Immature natural killer cell (primary cell): ENCODE results near the gene OLA1. TPM values are rescaled to one million over a fixed set of nuclear protein-coding genes. Genes with fewer than 3 reads are reported as not detected.

ENCODE experiments used
- DNase-seq, 3 donors: peaks; one replicate each; pipeline ENCODE4 v3.0.0; 2022; ENCODE audit warnings: mixed read lengths in 1 of 3
- H3K27ac Mint-ChIP-seq, 6 donors: one replicate each; pipeline ENCODE4 v1.8.0; 2020; ENCODE audit warnings: mixed read lengths in 6 of 6, mild to moderate bottlenecking in 5 of 6, inconsistent platforms in 4 of 6, moderate library complexity in 3 of 6
- H3K27me3 Mint-ChIP-seq, 3 donors: one replicate each; pipeline ENCODE4 v1.8.0; 2020 to 2021; ENCODE audit warnings: low read depth in 3 of 3, mild to moderate bottlenecking in 3 of 3, mixed read lengths in 3 of 3, moderate library complexity in 3 of 3, inconsistent platforms in 1 of 3
- H3K36me3 Mint-ChIP-seq, 3 donors: one replicate each; pipeline ENCODE4 v1.8.0; 2020; ENCODE audit warnings: mixed read lengths in 3 of 3, inconsistent platforms in 2 of 3, mild to moderate bottlenecking in 2 of 3
- H3K4me1 Mint-ChIP-seq, 2 donors: one replicate each; pipeline ENCODE4 v1.8.0; 2020; ENCODE audit warnings: inconsistent platforms in 2 of 2, mild to moderate bottlenecking in 2 of 2, mixed read lengths in 2 of 2, moderate library complexity in 1 of 2
- H3K4me3 Mint-ChIP-seq, 5 donors: one replicate each; pipeline ENCODE4 v1.8.0; 2020; ENCODE audit warnings: mild to moderate bottlenecking in 5 of 5, mixed read lengths in 5 of 5, inconsistent platforms in 3 of 5, moderate library complexity in 3 of 5
- H3K9me3 Mint-ChIP-seq, 6 donors: one replicate each; pipeline ENCODE4 v1.8.0; 2020; ENCODE audit warnings: mild to moderate bottlenecking in 6 of 6, mixed read lengths in 6 of 6, inconsistent platforms in 4 of 6, moderate library complexity in 3 of 6
- polyA plus RNA-seq, 3 donors: library from polyadenylated mRNA; unstranded; fragments of 300-500 nt; fragmentation: Illumina TruSeq; gene quantifications; one replicate each; pipeline ENCODE4 v1.2.3, GENCODE V29; 2021

The OLA1 gene
- polyA plus RNA-seq, 3 donors from 2014 or later = 80.6 to 95.7 (median 84.3) TPM

DNA sequence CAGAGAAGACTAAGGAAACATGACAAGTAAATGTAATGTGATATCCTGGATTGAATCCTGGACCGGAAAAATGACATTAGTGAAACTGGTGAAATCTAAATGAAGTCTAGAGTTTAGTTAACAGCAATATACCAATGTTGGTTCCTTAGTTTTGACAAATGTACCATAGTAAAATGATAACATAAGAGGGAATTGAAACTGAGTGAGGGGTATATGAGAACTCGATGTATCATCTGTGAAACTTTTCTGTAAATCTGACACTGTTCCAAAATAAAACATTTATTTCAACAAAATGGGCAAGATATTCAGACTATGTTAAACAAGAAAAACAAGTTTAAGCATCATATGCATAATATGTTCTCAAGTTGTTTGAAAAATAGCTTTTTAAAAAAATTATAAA, 63.8 kb downstream of the OLA1 start:
- Mint-ChIP-seq H3K27me3 (no peaks in the 10 kb centered on the region), H3K9me3 (no peaks in the 10 kb centered on the region), H3K4me3 (no peak overlapping the region), H3K27ac (no peak overlapping the region), H3K4me1 (peaks cover 3 to 13% of the 10 kb centered on the region in 2 donors), H3K36me3 (peaks cover 8 to 24% (median 10%) of the 10 kb centered on the region in 3 donors)
- no peak for DNase-seq

DNA sequence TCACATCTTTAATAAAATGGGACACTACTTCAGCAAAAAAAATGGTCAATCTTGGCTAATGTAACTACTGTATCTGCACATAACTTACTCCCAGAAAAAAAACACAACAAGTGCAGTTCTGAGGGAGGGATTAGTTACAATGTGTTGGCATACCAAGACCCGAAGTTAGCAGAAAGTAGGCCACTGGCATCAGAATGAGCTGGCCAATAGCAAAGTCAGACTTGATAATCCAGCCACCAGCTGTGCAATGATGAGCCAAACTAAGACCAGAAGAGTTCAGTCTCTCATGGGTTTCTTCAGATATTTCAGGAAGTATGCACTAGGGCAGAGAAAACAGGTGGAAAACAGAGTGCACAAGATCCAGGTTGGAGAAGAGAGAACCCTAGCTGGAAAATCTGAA, 65.3 kb downstream of the OLA1 start:
- no peak for DNase-seq
- peaks cover 8 to 24% (median 10%) of the 10 kb centered on the region in 3 donors for H3K36me3 Mint-ChIP-seq
- H3K27ac Mint-ChIP-seq = no peak overlapping the region
- H3K4me1 Mint-ChIP-seq = peaks cover 2 to 6% of the 10 kb centered on the region in 2 donors
- no peaks in the 10 kb centered on the region for H3K27me3 Mint-ChIP-seq
- no peak overlapping the region for H3K4me3 Mint-ChIP-seq
- H3K9me3 Mint-ChIP-seq = no peaks in the 10 kb centered on the region

DNA sequence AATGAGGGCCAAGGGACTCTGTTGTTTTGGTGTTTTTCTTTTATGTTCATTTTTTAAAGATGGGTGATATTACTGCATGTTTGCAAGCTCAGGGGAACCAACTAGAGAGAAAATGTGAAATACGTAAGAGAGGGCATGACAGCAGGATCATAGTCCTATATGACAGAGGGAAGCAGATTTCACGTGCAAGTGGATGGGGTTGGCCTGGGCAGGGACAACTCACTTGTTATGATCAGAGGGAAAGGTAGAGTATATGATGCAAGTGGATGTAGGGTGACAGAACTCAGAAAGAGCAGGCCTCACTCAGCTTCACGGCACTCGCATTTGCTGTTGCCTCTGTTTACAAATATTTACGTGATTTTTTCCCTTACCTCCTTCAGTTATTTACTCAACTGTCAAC, 67.0 kb downstream of the OLA1 start:
- no peaks in the 10 kb centered on the region for H3K9me3 Mint-ChIP-seq
- H3K36me3 Mint-ChIP-seq = peaks cover 8 to 17% (median 10%) of the 10 kb centered on the region in 3 donors
- no peak for DNase-seq
- H3K27ac Mint-ChIP-seq = peak overlapping the region in 1 of 6 donors; percentile 14
- H3K27me3 Mint-ChIP-seq = no peaks in the 10 kb centered on the region
- no peak overlapping the region for H3K4me3 Mint-ChIP-seq
- H3K4me1 Mint-ChIP-seq = peaks cover 8 to 16% of the 10 kb centered on the region in 2 donors

DNA sequence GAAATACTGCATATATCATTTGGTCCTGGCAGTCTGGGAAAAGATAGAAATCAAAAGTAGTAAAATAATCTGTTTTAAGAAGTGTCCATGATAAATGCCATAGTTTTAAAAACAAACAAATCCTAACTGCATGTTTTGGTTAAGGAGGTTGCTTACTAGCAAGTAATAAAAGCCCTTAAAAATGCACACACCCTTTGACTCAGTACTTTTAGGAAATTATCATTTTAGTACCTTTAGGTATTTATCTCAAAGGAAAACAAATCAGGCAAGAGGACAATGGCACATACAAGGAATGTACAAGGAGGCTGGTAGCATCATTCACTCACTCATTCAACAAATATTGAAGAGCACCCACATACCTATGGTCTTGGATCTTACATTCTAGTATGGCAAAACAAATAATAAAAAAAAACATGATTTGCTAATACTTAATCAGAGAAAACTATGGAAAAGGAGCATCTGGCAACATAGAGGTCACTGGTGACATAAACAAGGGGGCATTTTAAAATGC, 67.6 kb downstream of the OLA1 start:
- Mint-ChIP-seq H3K4me1 (peaks cover 8 to 22% of the 10 kb centered on the region in 2 donors), H3K27ac (peak overlapping the region in 1 of 6 donors; percentile 14), H3K9me3 (peaks cover 0 to under 1% (median 0%) of the 10 kb centered on the region in 6 donors), H3K4me3 (no peak overlapping the region), H3K36me3 (peaks cover 10 to 19% (median 11%) of the 10 kb centered on the region in 3 donors), H3K27me3 (no peaks in the 10 kb centered on the region)
- no peak for DNase-seq

DNA sequence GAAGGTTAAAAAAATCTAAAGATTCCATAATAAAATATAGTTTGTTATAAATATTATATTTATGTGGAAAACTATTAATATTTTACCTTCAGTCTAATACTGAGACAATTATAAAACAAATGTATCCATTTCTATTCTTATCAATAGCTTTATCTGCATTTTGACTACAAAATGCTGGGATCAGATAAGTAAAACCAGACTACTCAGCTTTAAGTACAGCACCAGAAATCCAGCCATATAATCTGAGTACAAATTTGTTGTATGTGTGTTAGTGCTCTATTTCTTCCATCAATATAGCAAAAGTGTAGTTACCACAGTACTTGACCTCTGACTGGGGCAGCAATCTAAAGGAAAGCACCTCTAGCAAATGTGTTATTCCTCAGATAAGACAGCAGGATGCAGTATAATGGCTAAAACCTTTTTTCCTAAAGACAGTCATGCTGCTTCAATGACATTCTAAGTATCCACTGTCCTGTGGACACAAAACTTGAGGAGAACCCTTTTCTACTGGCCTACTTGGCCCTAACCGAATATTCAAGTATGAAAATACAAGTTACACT, 68.1 kb downstream of the OLA1 start:
- Mint-ChIP-seq H3K27me3 (no peaks in the 10 kb centered on the region), H3K36me3 (peaks cover 13 to 23% (median 17%) of the 10 kb centered on the region in 3 donors), H3K9me3 (peaks cover 0 to 6% (median under 1%) of the 10 kb centered on the region in 6 donors), H3K27ac (no peak overlapping the region), H3K4me3 (no peak overlapping the region), H3K4me1 (peaks cover 8 to 25% of the 10 kb centered on the region in 2 donors)
- DNase-seq = no peak

DNA sequence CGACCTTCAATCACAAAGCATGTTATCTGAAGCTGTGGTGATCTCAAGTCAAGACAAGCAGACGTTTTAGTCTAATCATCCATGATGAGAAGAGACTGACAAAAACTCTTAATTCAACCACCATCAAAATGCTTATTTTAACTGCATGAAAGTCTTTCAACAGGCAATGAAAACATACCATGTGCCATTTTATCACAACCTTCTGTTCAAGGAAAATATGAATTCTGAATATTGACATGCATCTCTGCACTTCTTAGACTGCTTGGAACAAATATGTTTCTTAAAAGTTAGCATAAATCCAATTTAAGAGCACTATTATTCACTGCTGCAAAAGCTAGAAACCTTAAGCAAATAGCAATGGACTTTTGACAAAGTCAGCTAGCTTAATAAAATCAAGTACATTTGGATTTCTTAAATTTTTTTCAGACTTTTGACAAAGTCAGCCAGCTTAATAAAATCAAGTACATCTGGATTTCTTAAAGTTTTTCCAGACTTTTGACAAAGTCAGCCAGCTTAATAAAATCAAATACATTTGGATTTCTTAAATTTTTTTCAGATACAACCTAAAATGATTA, 70.9 kb downstream of the OLA1 start:
- H3K9me3 Mint-ChIP-seq = peaks cover 9 to 23% (median 15%) of the 10 kb centered on the region in 6 donors
- H3K4me3 Mint-ChIP-seq = no peak overlapping the region
- DNase-seq = no peak
- peak overlapping the region in 2 of 6 donors; percentile 13 to 36 for H3K27ac Mint-ChIP-seq
- peaks cover 18 to 35% of the 10 kb centered on the region in 2 donors for H3K4me1 Mint-ChIP-seq
- peaks cover 25 to 42% (median 38%) of the 10 kb centered on the region in 3 donors for H3K36me3 Mint-ChIP-seq
- peaks cover 0 to 1% (median 0%) of the 10 kb centered on the region in 3 donors for H3K27me3 Mint-ChIP-seq

DNA sequence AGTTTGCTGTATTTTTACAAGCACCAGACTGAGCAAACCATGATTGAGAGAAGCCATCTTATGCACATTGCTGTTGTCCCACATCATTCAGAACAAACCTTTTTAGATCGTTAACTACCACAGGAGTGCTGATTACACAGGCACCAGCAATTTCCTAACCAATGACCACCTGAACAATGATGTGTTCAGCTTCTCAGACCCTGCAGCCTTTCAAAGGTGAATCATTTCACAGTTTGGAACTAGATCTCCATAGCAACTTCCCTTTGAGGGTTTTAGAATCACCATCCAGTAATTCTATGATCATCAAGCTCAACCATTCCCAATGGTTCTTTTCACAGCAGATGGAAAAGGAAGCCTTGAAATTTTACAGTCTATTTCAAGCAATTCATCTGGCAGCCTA, 71.4 kb downstream of the OLA1 start:
- Mint-ChIP-seq H3K9me3 (peaks cover 9 to 24% (median 15%) of the 10 kb centered on the region in 6 donors), H3K27me3 (peaks cover 0 to 1% (median 0%) of the 10 kb centered on the region in 3 donors)

DNA sequence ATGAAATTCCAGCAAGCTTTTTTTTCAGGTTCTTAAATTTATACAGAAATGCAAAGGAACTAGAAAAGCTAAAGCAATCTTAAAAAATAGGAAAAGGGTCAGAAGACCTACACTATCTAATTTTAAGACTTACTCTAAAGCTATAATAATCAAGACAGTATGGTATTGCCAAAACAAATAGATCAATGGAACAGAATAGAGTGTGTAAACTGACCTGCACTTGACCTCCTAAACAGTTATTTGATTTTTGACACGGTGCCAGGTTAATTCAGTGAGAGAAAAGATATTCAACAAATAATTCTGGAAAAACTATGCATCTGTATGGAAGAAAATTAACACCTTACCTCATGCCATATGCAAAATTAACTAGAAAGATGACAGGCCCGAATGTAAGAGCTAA, 73.6 kb downstream of the OLA1 start:
- DNase-seq = no peak
- H3K4me3 Mint-ChIP-seq = no peak overlapping the region
- no peak overlapping the region for H3K27ac Mint-ChIP-seq
- H3K4me1 Mint-ChIP-seq = peaks cover 18 to 47% of the 10 kb centered on the region in 2 donors
- peaks cover 9 to 28% (median 16%) of the 10 kb centered on the region in 6 donors for H3K9me3 Mint-ChIP-seq
- H3K27me3 Mint-ChIP-seq = peaks cover 0 to 2% (median 0%) of the 10 kb centered on the region in 3 donors
- H3K36me3 Mint-ChIP-seq = peaks cover 22 to 39% (median 32%) of the 10 kb centered on the region in 3 donors

More for the DNA sequence above, 71.4 kb downstream of the OLA1 start:
- Mint-ChIP-seq H3K4me1 (peaks cover 20 to 40% of the 10 kb centered on the region in 2 donors), H3K4me3 (no peak overlapping the region), H3K27ac (peak overlapping the region in 2 of 6 donors; percentile 13 to 36), H3K36me3 (peaks cover 25 to 42% (median 41%) of the 10 kb centered on the region in 3 donors)
- DNase-seq = no peak

DNA sequence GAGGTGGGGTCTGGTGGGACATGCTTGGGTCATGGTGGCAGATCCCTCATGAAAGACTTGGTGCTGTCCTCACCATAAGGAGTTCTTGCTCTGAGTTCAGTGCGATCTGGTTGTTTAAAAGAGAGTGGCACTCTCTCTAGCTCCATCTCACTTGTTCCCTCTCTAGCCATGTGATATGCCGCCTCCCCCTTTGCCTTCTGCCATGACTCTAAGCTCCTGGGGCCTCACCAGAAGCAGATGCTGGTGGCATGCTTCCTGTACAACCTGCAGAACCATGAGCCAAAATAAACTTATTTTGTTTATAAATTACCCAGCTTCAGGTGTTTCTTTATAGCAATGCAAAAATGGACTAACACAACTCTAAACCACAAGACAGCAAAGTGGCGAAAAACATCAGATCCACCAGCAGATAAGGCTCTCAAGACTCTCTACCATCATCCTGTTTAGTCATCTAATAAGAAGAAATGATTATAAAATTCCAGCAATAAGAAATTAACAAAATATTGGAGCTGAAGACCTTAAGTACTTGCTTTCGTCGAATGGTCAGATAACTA, 75.5 kb downstream of the OLA1 start:
- Mint-ChIP-seq H3K27ac (peak overlapping the region in 1 of 6 donors; percentile 49), H3K36me3 (peaks cover 33 to 57% (median 51%) of the 10 kb centered on the region in 3 donors), H3K4me3 (peak overlapping the region in 1 of 5 donors; percentile 0), H3K4me1 (peaks cover 18 to 47% of the 10 kb centered on the region in 2 donors), H3K9me3 (peaks cover 20 to 45% (median 34%) of the 10 kb centered on the region in 6 donors), H3K27me3 (peaks cover 0 to 2% (median 0%) of the 10 kb centered on the region in 3 donors)
- no peak for DNase-seq

DNA sequence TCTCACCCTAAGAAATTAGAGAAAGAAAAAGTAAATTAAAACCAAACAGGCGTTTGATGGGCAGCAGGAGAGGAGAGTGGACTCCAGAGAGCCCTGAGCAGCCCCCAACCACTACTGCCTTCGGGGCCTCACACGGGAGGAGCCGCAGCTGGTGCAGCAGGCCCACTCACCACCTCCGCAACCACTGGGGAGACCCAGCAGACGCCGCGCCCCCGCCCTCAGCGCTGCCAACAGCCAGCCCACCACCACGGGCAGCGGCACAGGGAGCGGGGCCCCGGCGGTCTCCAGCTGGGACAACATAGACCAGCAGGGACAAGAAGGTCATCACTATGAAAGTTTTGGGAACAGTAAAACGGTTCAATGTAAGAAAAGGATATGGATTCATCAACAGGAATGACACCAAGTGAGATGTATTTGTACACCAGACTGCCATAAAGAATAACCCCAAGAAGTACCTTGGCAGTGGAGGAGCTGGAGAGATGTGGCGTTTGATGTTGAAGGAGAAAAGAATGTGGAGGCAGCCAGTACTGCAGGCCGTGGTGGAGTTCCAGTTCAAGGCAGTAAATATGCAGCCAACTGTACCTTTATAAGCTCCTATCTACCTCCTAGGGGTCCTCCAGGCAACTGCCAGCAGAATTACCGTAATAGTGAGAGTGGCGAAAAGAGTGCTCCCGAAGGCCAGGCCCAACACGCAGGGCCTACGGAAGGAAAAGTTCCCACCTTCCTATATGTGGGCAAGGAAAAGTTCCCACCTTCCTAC, 76.5 kb downstream of the OLA1 start:
- Mint-ChIP-seq H3K4me1 (peaks cover 15 to 42% of the 10 kb centered on the region in 2 donors), H3K4me3 (peak overlapping the region in 1 of 5 donors; percentile 37), H3K9me3 (peaks cover 22 to 48% (median 37%) of the 10 kb centered on the region in 6 donors)

DNA sequence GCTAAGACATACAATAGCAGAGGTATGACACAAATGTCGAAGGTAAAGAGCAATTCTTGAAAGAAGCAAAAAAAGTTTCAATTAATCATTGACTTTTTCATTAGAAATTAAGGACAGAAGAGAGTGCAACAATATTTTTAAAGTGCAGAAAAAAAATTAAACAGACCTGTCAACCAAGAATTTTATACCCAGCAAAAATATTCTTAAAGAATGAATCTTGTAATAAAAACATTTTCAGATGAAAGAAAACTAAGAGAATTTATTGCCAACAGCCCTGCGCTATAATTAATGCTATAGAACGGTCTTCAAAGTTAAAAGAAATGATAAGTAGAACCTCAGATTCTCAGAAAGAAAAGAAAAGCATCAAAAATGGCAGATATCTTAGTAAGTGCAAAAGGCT, 79.0 kb downstream of the OLA1 start:
- Mint-ChIP-seq H3K27ac (no peak overlapping the region), H3K4me3 (no peak overlapping the region), H3K4me1 (peaks cover 12 to 28% of the 10 kb centered on the region in 2 donors), H3K36me3 (peaks cover 25 to 50% (median 42%) of the 10 kb centered on the region in 3 donors), H3K27me3 (peaks cover 0 to 2% (median 0%) of the 10 kb centered on the region in 3 donors), H3K9me3 (peaks cover 17 to 40% (median 28%) of the 10 kb centered on the region in 6 donors)
- DNase-seq = no peak

More for the DNA sequence above, 76.5 kb downstream of the OLA1 start:
- Mint-ChIP-seq H3K36me3 (peaks cover 37 to 63% (median 54%) of the 10 kb centered on the region in 3 donors), H3K27ac (no peak overlapping the region), H3K27me3 (peaks cover 0 to 2% (median 0%) of the 10 kb centered on the region in 3 donors)
- no peak for DNase-seq

DNA sequence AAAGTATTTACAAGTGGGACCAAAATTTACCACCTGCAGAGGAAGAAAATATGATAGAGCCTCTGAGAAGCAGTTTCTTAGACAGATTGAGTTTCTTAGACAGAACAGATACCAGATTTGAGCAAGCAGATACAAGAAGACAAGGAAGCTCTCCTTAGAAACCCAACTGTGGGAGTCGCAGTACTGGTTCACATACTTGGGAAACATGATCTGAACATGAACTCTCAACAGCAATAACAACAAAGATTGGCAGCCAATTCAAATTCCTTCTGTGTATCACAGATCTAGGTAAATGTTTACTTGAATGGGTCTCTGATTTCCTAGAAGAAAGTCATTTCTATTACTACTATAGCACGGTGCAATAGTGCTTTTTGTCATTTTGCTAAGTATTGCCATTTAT, 82.1 kb downstream of the OLA1 start:
- Mint-ChIP-seq H3K27ac (no peak overlapping the region), H3K9me3 (peaks cover 14 to 27% (median 22%) of the 10 kb centered on the region in 6 donors), H3K4me3 (no peak overlapping the region), H3K36me3 (peaks cover 15 to 31% (median 29%) of the 10 kb centered on the region in 3 donors), H3K27me3 (peaks cover 0 to 1% (median 0%) of the 10 kb centered on the region in 3 donors), H3K4me1 (peaks cover 0 to 6% of the 10 kb centered on the region in 2 donors)
- no peak for DNase-seq

DNA sequence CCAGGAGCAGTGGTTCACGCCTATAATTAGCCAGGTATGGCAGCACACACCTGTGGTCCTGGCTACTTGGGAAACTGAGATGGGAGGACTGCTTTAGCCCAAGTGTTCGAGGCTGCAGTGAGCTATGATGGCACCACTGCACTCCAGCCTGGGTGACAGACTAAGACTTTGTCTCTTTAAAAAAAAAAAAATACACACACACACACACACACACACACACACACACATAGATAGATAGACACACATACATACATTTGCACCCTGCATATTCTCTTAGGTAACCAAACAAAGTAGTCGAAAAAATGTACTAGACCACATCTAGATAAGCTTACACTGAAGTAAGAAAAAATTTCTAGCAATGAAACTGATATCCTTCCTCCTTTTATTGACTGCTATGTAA, 86.8 kb downstream of the OLA1 start:
- no peak overlapping the region for H3K27ac Mint-ChIP-seq
- H3K4me1 Mint-ChIP-seq = no peaks in the 10 kb centered on the region
- H3K9me3 Mint-ChIP-seq = no peaks in the 10 kb centered on the region
- no peak overlapping the region for H3K4me3 Mint-ChIP-seq
- peaks cover 0 to 8% (median 3%) of the 10 kb centered on the region in 3 donors for H3K36me3 Mint-ChIP-seq
- H3K27me3 Mint-ChIP-seq = no peaks in the 10 kb centered on the region
- DNase-seq = no peak
